ENCODE data around the gene ZNF18.
"Not testable (repeated sequence)": the region's sequence is repeated elsewhere in the genome, so short reads cannot be mapped to it uniquely, and the experiment has no call there.

Gene ZNF18

GRCh38 chr17:11986179-11986941 lies 10.9 kb downstream of the ZNF18 start:
- DNase-seq (ENCODE audit: low read depth, low spot score): no peak

- no peak for DNase-seq (ENCODE audit: low read depth, low spot score)
Measured at GRCh38 chr17:11981862-11982261, 15.4 kb downstream of the ZNF18 start.

GRCh38 chr17:11980813-11981212 lies 16.5 kb downstream of the ZNF18 start:
- no peak for DNase-seq (ENCODE audit: low read depth, low spot score)

- DNase-seq (ENCODE audit: low read depth, low spot score): no peak
Measured at GRCh38 chr17:11979795-11980194, 17.5 kb downstream of the ZNF18 start.

GRCh38 chr17:11972741-11973140 lies 24.5 kb downstream of the ZNF18 start:
- not testable (repeated sequence) for DNase-seq (ENCODE audit: low read depth, low spot score)

- DNase-seq (ENCODE audit: low read depth, low spot score): no peak
Measured at GRCh38 chr17:11969565-11969964, 27.7 kb downstream of the ZNF18 start.

- DNase-seq (ENCODE audit: low read depth, low spot score): no peak
Measured at GRCh38 chr17:11954936-11955335, 42.3 kb downstream of the ZNF18 start.

GRCh38 chr17:11953924-11954323 lies 43.4 kb downstream of the ZNF18 start:
- DNase-seq (ENCODE audit: low read depth, low spot score): no peak

GRCh38 chr17:11952610-11953009 lies 44.7 kb downstream of the ZNF18 start:
- no peak for DNase-seq (ENCODE audit: low read depth, low spot score)

GRCh38 chr17:11950771-11951519 lies 46.3 kb downstream of the ZNF18 start:
- no peak for DNase-seq (ENCODE audit: low read depth, low spot score)

GRCh38 chr17:11949571-11949970 lies 47.7 kb downstream of the ZNF18 start:
- DNase-seq (ENCODE audit: low read depth, low spot score): not testable (repeated sequence)

- DNase-seq (ENCODE audit: low read depth, low spot score): no peak
Measured at GRCh38 chr17:11948789-11949188, 48.5 kb downstream of the ZNF18 start.

GRCh38 chr17:11944587-11944986 lies 52.7 kb downstream of the ZNF18 start:
- no peak for DNase-seq (ENCODE audit: low read depth, low spot score)

GRCh38 chr17:11943759-11944347 lies 53.4 kb downstream of the ZNF18 start:
- no peak for DNase-seq (ENCODE audit: low read depth, low spot score)

GRCh38 chr17:11943086-11943485 lies 54.2 kb downstream of the ZNF18 start:
- not testable (repeated sequence) for DNase-seq (ENCODE audit: low read depth, low spot score)

GRCh38 chr17:11940904-11941303 lies 56.4 kb downstream of the ZNF18 start:
- DNase-seq (ENCODE audit: low read depth, low spot score): no peak

GRCh38 chr17:11935734-11936406 lies 61.4 kb downstream of the ZNF18 start:
- DNase-seq (ENCODE audit: low read depth, low spot score): no peak

GRCh38 chr17:11932337-11932898 lies 64.9 kb downstream of the ZNF18 start:
- no peak for DNase-seq (ENCODE audit: low read depth, low spot score)

GRCh38 chr17:11928436-11928835 lies 68.8 kb downstream of the ZNF18 start:
- no peak for DNase-seq (ENCODE audit: low read depth, low spot score)

All from brain pericyte (primary cell).